Activated T-cell treated with anti-CD3 and anti-CD28 coated beads, Interleukin-2, amount 50 U/mL, for 1 hour (primary cell): ENCODE data around the gene EEF2.
"Not testable (repeated sequence)": the region's sequence is repeated elsewhere in the genome, so short reads cannot be mapped to it uniquely, and the experiment has no call there.

ENCODE experiments used
- DNase-seq: peaks from one replicate; pipeline ENCODE4 v3.0.0-alpha.2; 2020

EEF2 gene

DNA sequence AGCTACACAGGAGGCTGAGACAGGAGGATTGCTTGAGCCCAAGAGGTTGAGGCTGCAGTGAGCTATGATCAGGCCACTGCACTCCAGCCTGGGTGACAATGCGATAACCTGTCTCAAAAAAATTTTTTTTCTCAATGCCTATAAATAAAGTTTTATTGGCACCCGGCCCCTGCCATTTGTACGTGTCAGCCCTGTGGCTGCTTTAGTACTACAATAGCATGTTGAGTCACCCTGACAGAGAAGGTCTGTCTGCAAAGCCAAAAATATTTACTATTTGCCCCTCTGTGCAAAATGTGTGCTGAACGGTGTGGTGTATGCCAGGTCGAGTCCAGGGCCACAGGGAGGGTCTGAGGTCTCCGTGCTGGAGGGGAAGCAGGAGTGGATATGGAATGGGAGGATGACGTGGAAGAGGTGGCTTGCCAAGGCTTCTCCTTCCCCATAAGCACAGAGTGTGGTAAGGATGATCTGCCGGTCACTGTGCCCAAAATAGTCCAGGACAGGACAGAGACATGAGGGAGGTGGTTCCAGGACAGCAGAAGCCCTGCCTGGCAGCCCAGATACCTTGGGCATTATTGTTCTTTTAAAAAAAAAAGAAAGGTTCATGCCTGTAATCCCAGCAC lies 42.4 kb downstream of the EEF2 start:
- no peak for DNase-seq

DNA sequence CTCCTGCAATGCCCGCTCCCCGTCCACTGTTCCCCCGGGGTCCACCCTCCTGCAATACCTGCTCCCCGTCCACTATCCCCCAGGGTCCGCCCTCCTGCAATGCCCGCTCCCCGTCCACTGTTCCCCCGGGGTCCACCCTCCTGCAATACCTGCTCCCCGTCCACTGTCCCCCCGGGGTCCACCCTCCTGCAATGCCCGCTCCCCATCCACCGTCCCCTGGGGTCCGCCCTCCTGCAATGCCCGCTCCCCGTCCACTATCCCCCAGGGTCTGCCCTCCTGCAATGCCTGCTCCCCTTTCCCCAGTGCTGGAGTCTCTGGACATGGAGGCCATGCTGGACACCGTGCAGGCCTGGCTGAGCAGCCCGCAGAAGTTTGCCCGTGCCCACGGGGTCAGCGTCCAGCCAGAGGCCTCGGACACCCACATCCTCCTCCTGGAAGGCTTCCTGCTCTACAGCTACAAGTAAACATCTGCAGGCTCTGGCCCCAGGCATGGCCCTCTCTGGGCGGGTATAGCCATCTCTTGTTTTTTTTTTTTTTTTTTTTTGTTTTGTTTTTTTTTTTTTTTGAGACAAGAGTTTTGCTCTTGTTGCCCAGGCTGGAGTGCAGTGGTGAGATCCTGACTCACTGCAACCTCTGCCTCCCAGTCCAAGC lies 46.8 kb downstream of the EEF2 start:
- not testable (repeated sequence) for DNase-seq

DNA sequence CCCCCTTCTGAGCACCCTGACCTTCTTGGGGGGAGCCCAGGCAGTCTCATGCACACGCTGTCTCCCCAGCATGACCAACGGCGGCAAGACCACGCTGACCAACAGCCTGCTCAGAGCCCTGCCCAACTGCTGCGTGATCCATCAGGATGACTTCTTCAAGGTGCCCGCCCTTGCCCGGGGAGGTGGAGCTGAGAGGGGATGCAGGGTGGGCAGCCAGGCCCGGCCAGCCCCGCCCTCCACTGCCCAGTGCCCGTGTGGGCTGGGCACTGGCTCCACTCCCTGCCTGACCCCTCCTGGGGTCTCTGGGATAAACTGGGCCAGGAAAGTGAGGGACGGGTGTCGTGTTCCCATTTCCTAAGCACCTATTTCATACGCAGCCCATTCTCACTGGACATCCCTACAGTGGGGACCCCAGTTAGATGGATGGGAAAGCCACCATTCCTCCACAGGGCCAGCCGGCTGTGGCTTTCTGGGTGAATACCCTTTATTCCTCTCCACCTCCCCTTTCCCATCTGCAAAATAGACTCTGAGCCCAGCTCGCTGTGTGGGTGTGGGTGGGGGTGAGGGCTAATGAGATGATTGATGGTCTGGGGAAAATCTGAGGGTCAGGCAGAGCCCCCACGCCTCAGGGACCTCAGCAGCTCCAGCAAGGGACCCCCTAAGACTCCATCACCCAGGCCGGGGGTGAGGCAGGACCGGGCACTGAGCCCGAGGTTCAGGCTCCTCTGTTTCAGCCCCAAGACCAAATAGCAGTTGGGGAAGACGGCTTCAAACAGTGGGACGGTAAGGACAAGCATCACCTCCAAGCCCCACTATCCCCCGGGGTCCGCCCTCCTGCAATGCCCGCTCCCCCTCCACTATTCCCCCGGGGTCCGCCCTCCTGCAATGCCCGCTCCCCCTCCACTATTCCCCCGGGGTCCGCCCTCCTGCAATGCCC lies 48.5 kb downstream of the EEF2 start:
- DNase-seq = no peak

- DNase-seq = no peak
These were observed 52.1 kb downstream of the EEF2 start, which contains the start of gene NMRK2 for GRCh38 chr19:3932931-3933810. Gene NMRK2 (plus strand): TSS chr19:3933069. CDS start chr19:3933672, 603 bp downstream.

DNA sequence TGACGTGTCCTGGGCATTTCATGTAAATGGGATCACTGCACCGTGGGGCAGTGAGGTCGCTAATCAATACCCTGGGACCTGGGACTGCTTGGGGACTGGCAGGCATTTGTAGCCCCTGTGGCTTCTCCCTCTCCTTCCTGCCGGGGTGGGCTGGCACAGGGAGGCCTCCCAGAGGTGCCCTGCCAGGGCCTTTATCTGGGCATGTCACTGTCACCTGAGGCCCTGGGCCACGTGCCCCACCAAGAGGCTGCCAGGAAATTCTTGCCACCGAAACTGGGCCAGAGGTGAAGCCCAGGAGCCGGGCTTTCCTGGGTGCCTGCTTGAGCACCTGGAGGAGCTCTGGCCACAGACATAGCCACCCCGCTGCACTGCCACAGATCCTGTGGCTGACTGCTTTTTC lies 54.2 kb downstream of the EEF2 start:
- no peak for DNase-seq
